SK-N-SH treated with all-trans-retinoic acid at 6 μM for 48 hours (cell line): Measurements from ENCODE around the gene RASGRP3.
A peak's percentile ranks its signal among the peaks of the same experiment; 100 is the strongest.

Source experiments
- ATAC-seq: fragments of 200-7000 bp; cut with Tn5 transposase; 3 replicates; pipeline ENCODE4 v1.9.1; 2020; ENCODE audit warnings: mild to moderate bottlenecking, moderate library complexity
- ARNTL ChIP-seq: fragments of 450-650 bp; formaldehyde crosslinking; IDR thresholded peaks from 2 replicates; pipeline ENCODE4 v1.5.0; 2020; ENCODE audit warnings: low read depth, mild to moderate bottlenecking, moderate library complexity, borderline replicate concordance
- BACH2 ChIP-seq: fragments of 250-450 bp; sonication (Bioruptor Pico); IDR thresholded peaks from 2 replicates; pipeline ENCODE4 v1.9.0; 2021; ENCODE audit warnings: mild to moderate bottlenecking, borderline replicate concordance
- CREB5 ChIP-seq: fragments of 250-450 bp; sonication (Bioruptor Pico); IDR thresholded peaks from 2 replicates; pipeline ENCODE4 v1.5.1; 2020; ENCODE audit warnings: low read depth, mild to moderate bottlenecking, moderate library complexity
- CSDC2 ChIP-seq: fragments of 250-450 bp; sonication (Bioruptor Pico); IDR thresholded peaks from 2 replicates; pipeline ENCODE4 v1.5.0; 2020; ENCODE audit warnings: mild to moderate bottlenecking, moderate library complexity
- CSRNP3 ChIP-seq: fragments of 250-450 bp; sonication (Bioruptor Pico); IDR thresholded peaks from 2 replicates; pipeline ENCODE4 v1.5.1; 2021; ENCODE audit warnings: mild to moderate bottlenecking, moderate library complexity
- ESRRG ChIP-seq: fragments of 250-450 bp; sonication (Bioruptor Pico); IDR thresholded peaks from 2 replicates; pipeline ENCODE4 v1.6.1; 2021; ENCODE audit warnings: mild to moderate bottlenecking
- ISL1 ChIP-seq: fragments of 250-450 bp; sonication (Bioruptor Pico); IDR thresholded peaks from 2 replicates; pipeline ENCODE4 v2.1.2; 2022; ENCODE audit warnings: mild to moderate bottlenecking, moderate library complexity
- OSR1 ChIP-seq: fragments of 250-450 bp; sonication (Bioruptor Pico); IDR thresholded peaks from 2 replicates; pipeline ENCODE4 v1.8.0; 2022; ENCODE audit warnings: moderate library complexity, mild to moderate bottlenecking, inconsistent platforms
- PATZ1 ChIP-seq: fragments of 250-450 bp; sonication (Bioruptor Pico); IDR thresholded peaks from 2 replicates; pipeline ENCODE4 v1.8.0; 2020; ENCODE audit warnings: mild to moderate bottlenecking, moderate library complexity, borderline replicate concordance
- POU6F1 ChIP-seq: fragments of 250-450 bp; sonication (Bioruptor Pico); IDR thresholded peaks from 2 replicates; pipeline ENCODE4 v1.8.0; 2021; ENCODE audit warnings: low read depth, mild to moderate bottlenecking, moderate library complexity, borderline replicate concordance
- PPARA ChIP-seq: fragments of 250-450 bp; sonication (Bioruptor Pico); IDR thresholded peaks from 2 replicates; pipeline ENCODE4 v1.5.0; 2020; ENCODE audit warnings: mild to moderate bottlenecking, borderline replicate concordance
- RARB ChIP-seq: fragments of 250-450 bp; sonication (Bioruptor Pico); IDR thresholded peaks from 2 replicates; pipeline ENCODE4 v1.8.0; 2021; ENCODE audit warnings: mild to moderate bottlenecking, moderate library complexity
- SNAI2 ChIP-seq: fragments of 250-450 bp; sonication (Bioruptor Pico); IDR thresholded peaks from 2 replicates; pipeline ENCODE4 v1.5.0; 2020; ENCODE audit warnings: mild to moderate bottlenecking, moderate library complexity
- TCF4 ChIP-seq: fragments of 250-450 bp; sonication (Bioruptor Pico); IDR thresholded peaks from 2 replicates; pipeline ENCODE4 v1.8.0; 2021; ENCODE audit warnings: mild to moderate bottlenecking, moderate library complexity, borderline replicate concordance
- TSHZ2 ChIP-seq: fragments of 250-450 bp; sonication (Bioruptor Pico); IDR thresholded peaks from 2 replicates; pipeline ENCODE4 v1.5.0; 2020; ENCODE audit warnings: mild to moderate bottlenecking, moderate library complexity
- ZC3H10 ChIP-seq: fragments of 250-450 bp; sonication (Bioruptor Pico); IDR thresholded peaks from 2 replicates; pipeline ENCODE4 v1.5.1; 2021; ENCODE audit warnings: mild to moderate bottlenecking, moderate library complexity
- ZFP3 ChIP-seq: fragments of 250-450 bp; sonication (Bioruptor Pico); IDR thresholded peaks from 2 replicates; pipeline ENCODE4 v1.5.0; 2020; ENCODE audit warnings: mild to moderate bottlenecking, moderate library complexity
- ZFP30 ChIP-seq: fragments of 450-650 bp; formaldehyde crosslinking; IDR thresholded peaks from 2 replicates; pipeline ENCODE4 v1.5.0; 2022; ENCODE audit warnings: mild to moderate bottlenecking, moderate library complexity
- ZNF565 ChIP-seq: fragments of 450-650 bp; formaldehyde crosslinking; conservative IDR thresholded peaks from 2 replicates; pipeline ENCODE4 v1.5.0; 2020; ENCODE audit warnings: low read depth, mild to moderate bottlenecking, moderate library complexity
- ZNF70 ChIP-seq: fragments of 450-650 bp; formaldehyde crosslinking; IDR thresholded peaks from 2 replicates; pipeline ENCODE4 v1.5.0; 2020; ENCODE audit warnings: mild to moderate bottlenecking, moderate library complexity
- ZNF8 ChIP-seq: fragments of 450-650 bp; formaldehyde crosslinking; IDR thresholded peaks from 2 replicates; pipeline ENCODE4 v1.5.0; 2020; ENCODE audit warnings: mild to moderate bottlenecking, moderate library complexity

Gene RASGRP3

GRCh38 chr2:33467413-33467812 lies 9.0 kb upstream of the RASGRP3 start (continued):
- TF ChIP-seq TSHZ2 (CRISPR knock-in tag): no peak

- no peak for ATAC-seq
- no peak for TF ChIP-seq ZNF565
- TF ChIP-seq ZNF8 (CRISPR knock-in tag): no peak
- no peak for TF ChIP-seq ARNTL (CRISPR knock-in tag)
- no peak for TF ChIP-seq ZFP3 (CRISPR knock-in tag)
- no peak for TF ChIP-seq POU6F1 (CRISPR knock-in tag)
- TF ChIP-seq ZFP30: no peak
- no peak for TF ChIP-seq ZC3H10 (CRISPR knock-in tag)
- TF ChIP-seq BACH2 (CRISPR knock-in tag): no peak
- no peak for TF ChIP-seq CSDC2
- no peak for TF ChIP-seq ZNF70
- TF ChIP-seq PPARA (CRISPR knock-in tag): no peak
- no peak for TF ChIP-seq RARB
Measured at GRCh38 chr2:33469238-33469637, 7.2 kb upstream of the RASGRP3 start.

- no peak for TF ChIP-seq CREB5 (CRISPR knock-in tag)
- no peak for TF ChIP-seq ZC3H10 (CRISPR knock-in tag)
- no peak for TF ChIP-seq TCF4 (CRISPR knock-in tag)
- no peak for TF ChIP-seq POU6F1 (CRISPR knock-in tag)
- no peak for TF ChIP-seq ARNTL (CRISPR knock-in tag)
- TF ChIP-seq PPARA (CRISPR knock-in tag): no peak
- TF ChIP-seq ZFP3 (CRISPR knock-in tag): no peak
- TF ChIP-seq SNAI2: no peak
- no peak for TF ChIP-seq BACH2 (CRISPR knock-in tag)
- no peak for TF ChIP-seq CSRNP3 (CRISPR knock-in tag)
- TF ChIP-seq ESRRG (CRISPR knock-in tag): no peak
- TF ChIP-seq ISL1: no peak
- peak; percentile 79 for ATAC-seq
Measured at GRCh38 chr2:33475224-33476130, 972 bp upstream of the RASGRP3 start.

GRCh38 chr2:33476793-33477190 lies 343 bp downstream of the RASGRP3 start:
- ATAC-seq: no peak; the same call in 2 of the 3 replicates
- TF ChIP-seq TSHZ2 (CRISPR knock-in tag) (no peak), ZFP30 (no peak), BACH2 (CRISPR knock-in tag) (no peak), PATZ1 (CRISPR knock-in tag) (no peak), OSR1 (CRISPR knock-in tag) (no peak)
